HFF-Myc (cell line): Measurements from ENCODE around the gene SRSF3.

Source experiments
- DNase-seq: peaks from one replicate; pipeline ENCODE4 v3.0.0-alpha.2; 2011; ENCODE audit warnings: low read depth; ENCODE audit errors: extremely low read depth
- H3K4me3 ChIP-seq: replicated peaks from 2 replicates; pipeline ENCODE4 v1.5.1; 2011; ENCODE audit warnings: low read depth, mild to moderate bottlenecking, control low read depth, low read length
- CTCF ChIP-seq: IDR thresholded peaks from 2 replicates; pipeline ENCODE4 v1.5.1; 2012; ENCODE audit warnings: mild to moderate bottlenecking, low read depth, low read length, control low read depth; ENCODE audit errors: missing control alignments

SRSF3 gene

GRCh38 chr6:36592221-36592655 lies 1.9 kb upstream of the SRSF3 start:
- no peak for DNase-seq
- no peak for TF ChIP-seq CTCF
- H3K4me3 ChIP-seq: no peak overlapping the region

- DNase-seq: no peak
- peak overlapping the region; percentile 75 for H3K4me3 ChIP-seq
- TF ChIP-seq CTCF: no peak
Observed at GRCh38 chr6:36593569-36594028, 563 bp upstream of the SRSF3 start.

DNA sequence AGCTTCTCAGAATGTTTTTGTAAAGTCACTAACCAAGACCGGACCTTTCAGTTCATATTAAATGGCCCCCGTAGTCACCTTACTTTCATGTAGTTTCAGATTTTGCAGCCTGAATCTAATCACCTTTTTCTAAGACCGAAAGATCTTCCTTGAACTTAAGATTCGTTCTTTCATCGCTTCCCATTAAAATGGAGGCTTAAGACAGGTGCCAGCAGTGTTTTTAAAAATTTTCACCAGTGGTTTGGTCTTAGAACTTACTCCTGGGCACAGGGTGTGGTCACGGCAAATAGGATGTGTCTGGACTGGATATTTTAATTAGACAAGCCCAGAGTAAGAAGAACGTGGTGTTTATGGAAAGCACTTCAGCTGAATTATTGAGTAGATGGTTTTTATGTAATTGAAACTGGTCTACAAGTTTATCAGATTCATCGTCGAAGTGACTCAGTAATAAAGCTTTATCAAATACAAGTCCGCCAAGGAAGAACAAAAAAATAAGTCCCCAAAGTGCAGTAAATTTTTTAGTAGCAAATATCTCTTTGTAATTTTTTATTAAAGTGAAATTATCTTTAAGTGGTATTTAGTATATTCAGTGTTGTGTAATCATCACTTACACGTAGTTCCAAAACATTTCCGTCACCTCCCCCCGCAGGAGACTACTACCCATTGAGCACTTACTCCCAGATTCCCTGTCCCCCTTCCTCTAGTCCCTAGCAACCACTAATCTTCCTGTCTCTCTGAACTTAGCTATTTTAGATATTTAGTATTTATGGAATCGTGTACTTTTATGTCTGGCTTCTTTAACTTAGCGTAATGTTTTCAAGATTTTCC lies 868 bp downstream of the SRSF3 start:
- DNase-seq: no peak
- H3K4me3 ChIP-seq: peak overlapping the region; percentile 75
- TF ChIP-seq CTCF: no peak

GRCh38 chr6:36596356-36596755 lies 2.2 kb downstream of the SRSF3 start:
- no peak for DNase-seq
- H3K4me3 ChIP-seq: peak overlapping the region; percentile 75
- no peak for TF ChIP-seq CTCF

GRCh38 chr6:36597775-36598174 lies 3.6 kb downstream of the SRSF3 start:
- no peak for TF ChIP-seq CTCF
- H3K4me3 ChIP-seq: peak overlapping the region; percentile 75
- DNase-seq: no peak

DNA sequence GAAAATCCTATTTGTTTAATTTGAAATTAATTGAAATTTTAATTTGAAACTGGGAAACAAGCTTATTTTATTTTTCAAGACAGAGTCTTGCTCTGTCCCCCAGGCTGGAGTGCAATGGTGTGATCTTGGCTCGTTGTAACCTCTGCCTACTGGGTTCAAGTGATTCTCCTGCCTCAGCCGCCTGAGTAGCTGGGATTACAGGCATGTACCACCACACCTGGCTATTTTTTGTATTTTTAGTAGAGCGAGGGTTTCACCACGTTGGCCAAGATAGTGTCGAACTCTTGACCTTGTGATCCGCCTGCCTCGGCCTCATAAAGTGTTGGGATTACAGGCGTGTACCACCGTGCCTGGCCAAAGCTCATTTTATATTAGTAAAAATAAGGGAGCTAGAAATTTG lies 4.2 kb downstream of the SRSF3 start:
- TF ChIP-seq CTCF: no peak
- no peak for DNase-seq
- H3K4me3 ChIP-seq: peak overlapping the region; percentile 75
